VCaP (cell line): ENCODE results near the gene ZFYVE26.
A peak's percentile ranks its signal among the peaks of the same experiment; 100 is the strongest.
"Not testable (repeated sequence)": the region's sequence is repeated elsewhere in the genome, so short reads cannot be mapped to it uniquely, and the experiment has no call there.

Experiments
- H3K27ac ChIP-seq: fragments of 450-650 bp; 2 replicates; pipeline ENCODE4 v1.5.1; 2017
- TF ChIP-seq, protein P1 (sequence below): fragments of 450-650 bp; conservative IDR thresholded peaks from 2 replicates; pipeline ENCODE4 v1.5.1; 2017; ENCODE audit warnings: mild to moderate bottlenecking, moderate library complexity

The ZFYVE26 gene

DNA sequence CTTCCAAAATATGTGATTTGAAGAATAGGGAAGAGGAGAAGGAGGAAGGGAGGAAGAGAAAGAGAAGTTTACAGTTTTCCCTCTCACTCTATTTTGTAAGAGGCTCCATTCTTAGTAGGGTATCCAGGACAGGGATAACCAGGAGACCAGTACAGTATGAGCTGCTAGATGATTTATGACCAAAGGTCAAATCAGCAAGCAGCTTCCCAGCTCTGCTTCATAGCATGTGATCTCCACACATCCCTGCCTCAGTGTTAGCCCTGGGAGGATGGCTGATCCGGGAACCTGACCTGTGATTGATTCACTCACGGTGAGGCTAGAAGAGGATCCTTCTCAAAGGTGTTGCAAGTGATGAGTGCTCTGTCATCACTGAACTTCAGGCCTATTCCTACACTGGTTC lies 98.1 kb downstream of the ZFYVE26 start:
- TF ChIP-seq, protein P1, sequence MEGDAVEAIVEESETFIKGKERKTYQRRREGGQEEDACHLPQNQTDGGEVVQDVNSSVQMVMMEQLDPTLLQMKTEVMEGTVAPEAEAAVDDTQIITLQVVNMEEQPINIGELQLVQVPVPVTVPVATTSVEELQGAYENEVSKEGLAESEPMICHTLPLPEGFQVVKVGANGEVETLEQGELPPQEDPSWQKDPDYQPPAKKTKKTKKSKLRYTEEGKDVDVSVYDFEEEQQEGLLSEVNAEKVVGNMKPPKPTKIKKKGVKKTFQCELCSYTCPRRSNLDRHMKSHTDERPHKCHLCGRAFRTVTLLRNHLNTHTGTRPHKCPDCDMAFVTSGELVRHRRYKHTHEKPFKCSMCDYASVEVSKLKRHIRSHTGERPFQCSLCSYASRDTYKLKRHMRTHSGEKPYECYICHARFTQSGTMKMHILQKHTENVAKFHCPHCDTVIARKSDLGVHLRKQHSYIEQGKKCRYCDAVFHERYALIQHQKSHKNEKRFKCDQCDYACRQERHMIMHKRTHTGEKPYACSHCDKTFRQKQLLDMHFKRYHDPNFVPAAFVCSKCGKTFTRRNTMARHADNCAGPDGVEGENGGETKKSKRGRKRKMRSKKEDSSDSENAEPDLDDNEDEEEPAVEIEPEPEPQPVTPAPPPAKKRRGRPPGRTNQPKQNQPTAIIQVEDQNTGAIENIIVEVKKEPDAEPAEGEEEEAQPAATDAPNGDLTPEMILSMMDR: no peak
- no peak overlapping the region for H3K27ac ChIP-seq

DNA sequence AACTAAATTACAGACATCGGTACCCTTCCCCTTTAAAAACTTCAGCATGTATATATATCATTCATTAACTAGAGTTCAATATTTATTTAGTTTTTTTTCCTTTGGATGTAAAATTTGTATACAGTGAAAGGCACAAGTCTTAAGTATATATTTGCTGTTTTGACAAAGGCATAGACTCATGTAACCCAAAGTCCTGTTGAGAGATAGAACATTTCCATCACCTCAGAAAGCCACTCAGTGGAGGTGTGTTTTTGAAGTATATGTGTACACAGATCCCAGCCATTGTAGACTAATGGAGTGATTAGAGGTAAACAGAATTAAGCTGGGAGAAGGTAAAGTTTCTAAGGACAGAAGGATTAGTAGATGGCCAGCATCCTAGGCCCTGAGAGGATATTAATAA lies 99.3 kb downstream of the ZFYVE26 start:
- H3K27ac ChIP-seq: no peak overlapping the region
- TF ChIP-seq, protein P1: no peak

DNA sequence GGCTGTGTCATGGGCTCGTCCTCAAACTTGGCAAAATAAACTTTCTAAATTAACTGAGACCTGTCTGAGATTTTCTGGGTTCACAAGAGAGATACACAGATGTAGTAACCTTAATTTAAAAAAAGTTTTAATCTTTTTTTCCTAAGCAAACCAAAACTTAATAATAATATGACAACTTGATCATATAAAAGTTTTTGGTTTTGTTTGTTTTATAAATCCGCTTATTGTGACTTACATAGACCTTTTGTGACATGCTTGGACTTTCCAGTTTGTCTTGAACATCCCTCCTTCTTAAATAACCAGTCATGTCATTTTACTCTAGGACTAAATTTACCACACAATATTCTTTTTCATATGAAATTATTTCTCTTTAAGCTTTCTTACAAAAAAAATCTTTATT lies 106.2 kb downstream of the ZFYVE26 start:
- H3K27ac ChIP-seq: no peak overlapping the region
- TF ChIP-seq, protein P1: no peak

DNA sequence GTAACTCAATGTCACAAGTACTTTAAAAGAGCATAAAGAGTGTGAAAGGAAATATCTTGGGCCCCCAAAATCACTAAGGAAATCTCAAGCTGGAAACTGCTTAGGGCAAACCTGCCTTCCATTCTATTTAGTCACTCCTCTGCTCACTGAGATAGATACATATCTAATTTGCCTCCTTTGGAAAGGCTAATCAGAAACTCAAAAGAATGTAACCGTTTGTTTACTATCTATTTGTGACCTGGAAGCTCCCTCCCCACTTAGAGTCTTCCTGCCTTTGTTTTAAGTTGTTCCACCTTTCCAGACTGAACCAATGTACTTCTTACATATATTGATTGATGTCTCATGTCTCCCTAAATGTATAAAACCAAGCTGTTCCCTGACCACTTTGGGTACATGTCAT lies 106.6 kb downstream of the ZFYVE26 start:
- H3K27ac ChIP-seq: not testable (repeated sequence)

DNA sequence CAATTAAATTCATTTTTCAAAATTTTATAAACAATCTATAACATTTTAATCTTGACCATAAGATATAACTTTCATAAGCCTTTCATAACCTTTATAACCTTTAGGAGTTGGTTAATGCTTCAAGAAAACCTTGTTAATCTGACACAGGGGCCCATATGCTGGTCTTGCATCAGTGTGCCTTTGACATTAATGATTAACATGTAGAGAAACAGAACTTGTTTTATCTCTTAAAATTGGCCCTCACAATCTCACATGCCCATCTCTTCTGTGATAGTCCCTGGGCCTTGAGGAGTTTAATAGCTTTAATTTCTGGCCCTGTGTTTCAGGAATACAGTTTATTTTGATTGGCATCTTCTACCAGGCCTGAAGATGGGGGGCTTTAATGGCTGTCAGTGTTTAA lies 107.0 kb downstream of the ZFYVE26 start:
- not testable (repeated sequence) for H3K27ac ChIP-seq

DNA sequence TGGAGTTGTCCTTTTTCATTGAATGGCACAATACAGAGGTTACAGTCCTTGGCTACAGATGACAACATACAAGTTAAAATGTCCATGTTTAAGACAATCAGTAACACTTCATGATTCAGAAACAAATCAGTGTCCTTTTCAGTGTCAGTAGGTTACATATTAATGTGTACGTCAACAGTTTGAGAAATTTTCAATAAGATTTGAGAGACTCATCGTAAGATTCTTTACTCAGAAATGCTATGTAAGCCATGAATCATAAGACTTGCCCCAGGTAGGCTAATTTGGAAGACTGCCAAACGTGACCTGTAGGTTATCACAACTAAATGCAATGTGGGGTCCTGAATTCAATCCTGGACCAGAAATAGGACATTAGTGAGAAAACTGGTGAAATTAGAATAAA lies 111.2 kb downstream of the ZFYVE26 start:
- peak overlapping the region; percentile 99 for H3K27ac ChIP-seq
- TF ChIP-seq, protein P1: no peak

DNA sequence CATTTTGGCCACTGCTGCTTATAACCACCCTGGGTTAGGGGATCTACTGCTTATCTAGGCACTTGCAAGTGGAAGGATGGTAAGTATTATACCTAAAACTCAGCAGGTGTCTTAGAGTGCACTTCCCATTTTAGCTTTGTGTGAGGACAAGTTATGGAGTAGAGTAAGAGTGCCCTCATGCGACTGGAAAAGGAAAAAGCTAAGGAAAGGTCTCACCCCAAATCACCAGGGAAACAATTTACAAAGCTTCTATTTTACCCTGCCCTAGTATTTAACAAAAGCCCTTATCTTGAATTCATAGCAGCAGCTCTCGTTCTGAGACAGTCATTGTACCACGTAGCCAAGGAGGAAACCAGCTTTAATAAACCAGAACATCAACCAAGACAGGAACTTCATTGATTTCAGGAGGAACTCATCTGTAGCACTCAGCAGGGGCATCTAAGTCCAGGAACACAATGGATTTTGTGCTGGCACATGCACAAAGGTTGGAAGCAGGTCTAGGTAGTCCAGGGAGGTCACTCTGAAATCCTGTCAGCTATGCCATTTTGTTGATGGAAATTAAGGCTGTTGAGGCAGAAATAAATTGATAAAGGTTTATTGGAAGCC lies 111.8 kb downstream of the ZFYVE26 start:
- TF ChIP-seq, protein P1: peak; percentile 90
- H3K27ac ChIP-seq: peak overlapping the region; percentile 99

DNA sequence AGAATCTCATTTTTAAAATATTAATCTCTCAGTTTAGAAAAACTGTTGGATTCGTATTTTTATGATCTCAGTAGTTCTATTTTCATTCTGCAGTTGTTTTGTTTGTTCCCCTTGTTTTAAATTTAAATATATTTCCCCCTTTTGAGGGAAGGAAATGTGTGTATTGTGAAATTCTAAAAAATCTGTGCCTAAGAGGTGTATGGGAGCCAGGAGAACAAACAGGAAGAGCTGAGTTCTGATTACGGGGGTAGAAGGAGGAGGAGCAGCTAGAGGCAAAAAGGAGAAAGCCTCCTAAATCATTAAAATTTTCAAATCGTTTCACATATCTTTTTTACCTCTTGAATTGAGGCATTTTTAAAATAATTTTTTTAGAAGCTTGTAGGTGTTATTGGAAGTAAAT lies 112.4 kb downstream of the ZFYVE26 start:
- TF ChIP-seq, protein P1: no peak
- peak overlapping the region; percentile 99 for H3K27ac ChIP-seq

DNA sequence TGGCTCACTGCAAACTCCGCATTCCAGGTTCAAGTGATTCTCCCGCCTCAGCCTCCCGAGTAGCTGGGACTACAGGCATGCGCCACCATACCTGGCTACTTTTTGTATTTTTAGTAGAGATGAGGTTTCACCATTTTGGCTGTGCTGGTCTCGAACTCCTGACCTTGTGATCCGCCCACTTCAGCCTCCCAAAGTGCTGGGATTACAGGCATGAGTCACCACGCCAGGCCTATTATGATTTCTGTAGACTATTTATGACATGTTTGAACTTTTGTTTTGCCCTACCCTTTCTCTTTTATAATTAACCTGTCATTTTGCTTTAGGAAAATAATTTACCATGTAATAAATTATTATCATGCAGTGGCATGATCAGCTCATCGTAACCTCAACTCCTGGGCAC lies 114.9 kb downstream of the ZFYVE26 start, which contains the start of gene RDH12:
Gene RDH12, plus strand, starts transcription at position 395 of the 400 bp plus-strand sequence. CDS start 20,757 bp downstream, outside the sequence.
- H3K27ac ChIP-seq: peak within 1 kb of the TSS; percentile 99
